ENCODE results near the gene GRID2.

Gene GRID2

GRCh38 chr4:92528541-92528940 lies 224.8 kb downstream of the GRID2 start:
- DNase-seq (ENCODE audit: low spot score), result no peak

- DNase-seq (ENCODE audit: low spot score), result no peak
Observed at GRCh38 chr4:92529510-92529909, 225.7 kb downstream of the GRID2 start.

- no peak for DNase-seq (ENCODE audit: low spot score)
Observed at GRCh38 chr4:92535599-92535998, 231.8 kb downstream of the GRID2 start.

GRCh38 chr4:92551616-92552015 lies 247.8 kb downstream of the GRID2 start:
- DNase-seq (ENCODE audit: low spot score), result no peak

- no peak for DNase-seq (ENCODE audit: low spot score)
Observed at GRCh38 chr4:92566269-92566668, 262.5 kb downstream of the GRID2 start.

- no peak for DNase-seq (ENCODE audit: low spot score)
Observed at GRCh38 chr4:92580816-92581215, 277.1 kb downstream of the GRID2 start.

- no peak for DNase-seq (ENCODE audit: low spot score)
Observed at GRCh38 chr4:92599044-92599443, 295.3 kb downstream of the GRID2 start.

- no peak for DNase-seq (ENCODE audit: low spot score)
Observed at GRCh38 chr4:92600638-92601037, 296.9 kb downstream of the GRID2 start.

GRCh38 chr4:92606227-92606626 lies 302.5 kb downstream of the GRID2 start:
- DNase-seq (ENCODE audit: low spot score), result no peak

GRCh38 chr4:92615049-92615448 lies 311.3 kb downstream of the GRID2 start:
- DNase-seq (ENCODE audit: low spot score), result no peak

GRCh38 chr4:92618968-92619367 lies 315.2 kb downstream of the GRID2 start:
- DNase-seq (ENCODE audit: low spot score), result no peak

- no peak for DNase-seq (ENCODE audit: low spot score)
Observed at GRCh38 chr4:92629302-92629701, 325.5 kb downstream of the GRID2 start.

- no peak for DNase-seq (ENCODE audit: low spot score)
Observed at GRCh38 chr4:92634882-92635281, 331.1 kb downstream of the GRID2 start.

GRCh38 chr4:92636038-92636806 lies 332.5 kb downstream of the GRID2 start:
- DNase-seq (ENCODE audit: low spot score), result no peak

GRCh38 chr4:92641409-92641808 lies 337.6 kb downstream of the GRID2 start:
- no peak for DNase-seq (ENCODE audit: low spot score)

- DNase-seq (ENCODE audit: low spot score), result no peak
Observed at GRCh38 chr4:92646826-92647225, 343.1 kb downstream of the GRID2 start.

GRCh38 chr4:92651536-92651935 lies 347.8 kb downstream of the GRID2 start:
- no peak for DNase-seq (ENCODE audit: low spot score)

GRCh38 chr4:92654084-92654483 lies 350.3 kb downstream of the GRID2 start:
- no peak for DNase-seq (ENCODE audit: low spot score)

- DNase-seq (ENCODE audit: low spot score), result no peak
Observed at GRCh38 chr4:92657695-92658094, 353.9 kb downstream of the GRID2 start.

- no peak for DNase-seq (ENCODE audit: low spot score)
Observed at GRCh38 chr4:92658318-92658717, 354.6 kb downstream of the GRID2 start.

- no peak for DNase-seq (ENCODE audit: low spot score)
Observed at GRCh38 chr4:92677805-92678204, 374.0 kb downstream of the GRID2 start.

- no peak for DNase-seq (ENCODE audit: low spot score)
Observed at GRCh38 chr4:92678292-92678691, 374.5 kb downstream of the GRID2 start.

GRCh38 chr4:92679149-92679548 lies 375.4 kb downstream of the GRID2 start:
- no peak for DNase-seq (ENCODE audit: low spot score)

- DNase-seq (ENCODE audit: low spot score), result no peak
Observed at GRCh38 chr4:92714640-92715039, 410.9 kb downstream of the GRID2 start.

All from activated CD4-positive, alpha-beta T cell treated with anti-CD3 and anti-CD28 coated beads, Interleukin-2, Interleukin-4, amounts not matched to agents 100 ng/mL and 50 ng/mL, durations not matched to agents 16 hours and 8 hours (primary cell).